GM12891 (cell line): ENCODE measurements around the gene GPATCH8.
A peak's percentile ranks its signal among the peaks of the same experiment; 100 is the strongest.

Experiments
- DNase-seq: peaks from one replicate; pipeline ENCODE4 v3.0.0; 2011; ENCODE audit warnings: low spot score; ENCODE audit not compliant: insufficient read length
- FAIRE-seq: peaks from 2 replicates; lab custom pipeline; 2011; peaks lifted over from hg19 to GRCh38; lab: Jason Lieb, UNC
- PAX5 ChIP-seq: IDR thresholded peaks from 2 replicates; pipeline ENCODE4 v1.6.1; 2011; ENCODE audit warnings: low read length, moderate library complexity, mild to moderate bottlenecking; ENCODE audit not compliant: insufficient read depth, severe bottlenecking
- POLR2A ChIP-seq: IDR thresholded peaks from 2 replicates; pipeline ENCODE4 v1.6.1; 2011; ENCODE audit warnings: low read depth, low read length, control low read depth
- POLR2AphosphoS5 ChIP-seq: IDR thresholded peaks from 2 replicates; pipeline ENCODE4 v1.6.1; 2011; ENCODE audit warnings: low read depth, low read length, control low read depth
- POU2F2 ChIP-seq: IDR thresholded peaks from 2 replicates; pipeline ENCODE4 v1.6.1; 2011; ENCODE audit warnings: low read depth, mild to moderate bottlenecking, control low read depth, low read length, moderate library complexity
- SPI1 ChIP-seq: IDR thresholded peaks from 2 replicates; pipeline ENCODE4 v1.6.1; 2011; ENCODE audit warnings: low read depth, low read length, control low read depth
- TAF1 ChIP-seq: IDR thresholded peaks from 2 replicates; pipeline ENCODE4 v1.6.1; 2011; ENCODE audit warnings: low read depth, low read length, control low read depth

The GPATCH8 gene

DNA sequence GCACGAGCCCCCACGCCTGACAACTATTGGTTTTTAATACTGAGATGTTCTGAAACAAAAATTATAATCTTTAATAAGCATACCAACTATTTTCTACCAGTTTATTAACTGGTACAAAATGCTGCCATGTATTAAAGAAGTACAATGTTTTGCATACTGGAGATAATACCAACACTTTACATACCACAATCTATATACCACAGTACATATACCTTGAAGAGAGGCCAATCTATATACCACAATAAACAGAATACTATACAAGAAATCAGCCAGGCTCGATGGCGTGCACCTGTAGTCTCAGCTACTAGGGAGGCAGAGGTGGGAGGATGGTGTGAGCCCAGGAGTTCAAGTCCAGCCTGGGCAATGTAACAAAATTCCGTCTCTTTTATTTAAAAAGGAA is 9.9 kb downstream of the GPATCH8 start:
- DNase-seq (no peak), FAIRE-seq (no peak)
- no peak for TF ChIP-seq TAF1
- TF ChIP-seq SPI1 = no peak
- TF ChIP-seq POLR2AphosphoS5 = no peak
- no peak for TF ChIP-seq PAX5
- TF ChIP-seq POU2F2 = no peak
- TF ChIP-seq POLR2A = no peak

DNA sequence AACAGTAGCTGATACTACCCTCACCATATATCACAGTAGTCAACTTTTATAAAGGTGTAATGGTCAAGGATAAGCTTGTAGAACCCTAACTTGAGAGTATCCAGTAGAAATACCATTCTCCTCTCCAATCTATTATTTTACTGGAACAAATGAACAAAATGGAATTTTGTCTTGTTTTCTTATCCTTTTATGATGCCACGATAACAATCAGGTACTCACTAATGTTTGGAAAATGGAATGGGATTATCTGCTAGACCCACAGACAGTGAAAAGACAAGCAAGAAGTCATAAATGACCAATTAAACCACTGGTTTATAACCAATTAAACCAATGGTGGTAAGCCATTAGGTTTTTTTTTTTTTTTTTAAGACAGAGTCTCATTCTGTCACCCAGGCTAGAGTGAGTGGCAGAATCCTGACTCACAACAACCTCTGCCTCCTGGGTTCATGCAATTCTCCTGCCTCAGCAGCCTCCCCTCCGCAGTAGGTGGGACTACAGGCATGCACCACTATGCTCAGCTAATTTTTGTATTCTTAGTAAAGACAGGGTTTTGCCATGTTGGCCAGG is 10.4 kb downstream of the GPATCH8 start:
- TF ChIP-seq POU2F2 (no peak), SPI1 (no peak), PAX5 (no peak), TAF1 (no peak), POLR2A (no peak), POLR2AphosphoS5 (no peak)
- DNase-seq (no peak), FAIRE-seq (no peak)

DNA sequence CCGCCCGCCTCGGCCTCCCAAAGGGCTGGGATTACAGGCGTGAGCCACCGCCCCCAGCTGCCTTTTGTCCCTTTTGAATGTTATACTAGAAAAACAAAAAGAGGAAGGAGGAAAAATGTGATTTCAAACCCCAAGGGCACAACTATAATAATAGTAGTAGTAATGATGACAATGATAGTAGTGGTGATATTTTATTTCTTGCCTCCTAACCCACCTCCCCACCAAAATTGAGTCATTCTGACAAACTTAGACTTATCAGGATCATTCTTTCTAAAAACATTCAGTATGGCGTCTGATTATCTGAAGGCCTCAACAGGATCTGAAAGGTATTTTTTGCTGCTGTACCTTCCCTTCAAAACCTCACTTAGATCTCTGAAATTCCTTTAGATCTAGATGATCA is 13.6 kb downstream of the GPATCH8 start:
- TF ChIP-seq TAF1 = no peak
- TF ChIP-seq SPI1 = no peak
- TF ChIP-seq POU2F2 = no peak
- no peak for TF ChIP-seq POLR2A
- TF ChIP-seq POLR2AphosphoS5 = no peak
- no peak for TF ChIP-seq PAX5
- FAIRE-seq = no peak
- no peak for DNase-seq

DNA sequence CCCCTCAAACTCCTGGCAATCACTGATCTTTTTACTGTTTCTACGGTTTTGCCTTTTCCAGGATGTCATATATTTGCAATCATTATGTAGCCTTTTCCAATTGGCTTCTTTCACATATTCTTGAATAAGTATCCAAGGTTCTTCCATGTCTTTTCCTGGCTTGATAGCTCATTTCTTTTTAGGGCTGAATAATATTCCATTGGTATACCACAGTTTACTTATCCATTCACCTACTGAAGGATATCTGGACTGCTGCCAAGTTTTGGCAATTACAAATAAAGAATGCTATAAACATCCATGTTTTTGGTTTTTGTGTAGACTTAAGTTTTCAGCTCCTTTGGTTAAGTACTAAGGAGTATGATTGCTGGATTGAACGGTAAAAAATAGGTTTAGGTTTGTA is 16.0 kb downstream of the GPATCH8 start:
- TF ChIP-seq POU2F2 = no peak
- TF ChIP-seq POLR2AphosphoS5 = no peak
- TF ChIP-seq POLR2A = no peak
- TF ChIP-seq TAF1 = no peak
- no peak for TF ChIP-seq PAX5
- TF ChIP-seq SPI1 = no peak
- no peak for DNase-seq
- no peak for FAIRE-seq

DNA sequence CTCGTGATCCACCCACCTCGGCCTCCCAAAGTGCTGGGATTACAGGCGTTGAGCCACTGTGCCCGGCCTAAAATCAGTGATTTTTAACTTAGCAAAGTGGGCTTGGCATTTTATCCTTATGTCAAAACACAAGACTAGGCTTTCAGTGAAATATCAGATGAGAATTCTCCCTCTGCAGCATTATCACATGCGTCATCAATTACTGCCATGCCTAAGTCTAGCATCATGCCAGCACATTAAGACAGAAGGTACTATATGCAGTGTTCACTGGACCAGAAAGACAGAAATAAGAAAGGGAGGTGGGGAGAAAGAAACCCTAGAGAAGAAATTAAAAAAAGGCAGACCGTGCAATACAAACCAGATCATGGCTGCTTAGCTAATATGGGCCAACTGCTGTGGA is 29.8 kb downstream of the GPATCH8 start:
- DNase-seq (no peak), FAIRE-seq (no peak)
- TF ChIP-seq PAX5 (no peak), POLR2AphosphoS5 (no peak), SPI1 (no peak), TAF1 (no peak), POLR2A (no peak), POU2F2 (no peak)

DNA sequence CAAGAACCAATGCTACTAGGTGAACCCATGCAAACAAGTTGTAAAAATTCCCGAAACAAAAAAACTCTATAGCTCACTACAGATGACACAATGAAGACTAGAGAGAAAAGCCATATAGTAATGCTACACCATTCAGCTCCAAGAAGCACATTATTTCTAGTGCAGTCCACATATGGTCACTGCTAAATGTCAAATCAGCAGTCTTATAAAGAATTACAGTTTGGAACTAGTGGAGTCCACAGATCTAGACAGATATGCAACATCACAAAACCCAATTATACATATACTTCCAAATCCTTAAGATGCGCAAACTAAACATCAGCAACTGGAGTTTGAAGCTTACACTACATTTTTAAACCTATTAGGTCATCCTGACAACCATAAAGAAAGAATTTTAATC is 33.5 kb downstream of the GPATCH8 start:
- no peak for DNase-seq
- no peak for TF ChIP-seq POU2F2
- no peak for TF ChIP-seq POLR2A
- FAIRE-seq = no peak

DNA sequence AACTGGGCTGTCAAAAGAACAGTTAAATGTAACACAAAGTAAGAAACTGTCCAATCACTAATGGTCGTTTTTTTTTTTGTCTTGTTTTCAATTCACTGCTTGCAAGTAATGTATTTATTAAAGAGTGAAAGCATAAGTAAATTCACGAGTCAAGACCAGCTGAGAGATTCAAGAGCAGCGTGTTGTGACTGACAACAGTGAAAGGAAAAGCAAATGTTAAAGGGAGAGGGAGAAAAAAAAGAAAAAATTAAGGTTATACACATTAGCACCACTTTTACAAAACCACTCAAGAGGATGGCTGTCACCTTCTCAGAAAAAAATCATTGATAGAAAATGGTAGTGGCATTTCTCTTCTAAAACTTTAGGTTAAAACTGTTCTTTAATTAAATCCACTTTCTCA is 36.1 kb downstream of the GPATCH8 start:
- no peak for TF ChIP-seq POLR2A
- no peak for TF ChIP-seq POU2F2
- no peak for TF ChIP-seq PAX5
- no peak for TF ChIP-seq SPI1
- no peak for TF ChIP-seq POLR2AphosphoS5
- TF ChIP-seq TAF1 = no peak
- FAIRE-seq = no peak

DNA sequence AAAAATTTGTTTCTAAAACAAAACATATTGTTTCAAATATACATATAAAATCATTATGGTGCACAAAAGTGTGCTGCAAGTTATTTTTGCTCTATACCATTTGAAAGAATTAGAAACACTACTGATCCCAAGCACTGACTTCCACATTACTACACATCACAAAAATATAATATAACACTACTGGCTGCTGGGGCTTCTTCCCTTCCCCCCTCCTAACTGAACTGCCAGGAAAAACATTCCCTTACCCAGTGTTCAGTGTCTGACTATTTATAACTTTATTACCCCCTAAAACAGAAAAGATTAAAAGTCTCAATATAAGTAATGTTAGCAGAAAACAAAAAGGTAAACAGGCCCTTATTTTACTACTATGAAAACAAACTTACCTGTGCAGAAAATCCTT is 36.9 kb downstream of the GPATCH8 start:
- TF ChIP-seq POLR2AphosphoS5 = no peak
- TF ChIP-seq POLR2A = no peak
- TF ChIP-seq TAF1 = no peak
- TF ChIP-seq POU2F2 = no peak
- no peak for TF ChIP-seq SPI1
- no peak for TF ChIP-seq PAX5
- no peak for FAIRE-seq
- DNase-seq = no peak

More for the DNA sequence above, 36.1 kb downstream of the GPATCH8 start:
- DNase-seq = no peak

DNA sequence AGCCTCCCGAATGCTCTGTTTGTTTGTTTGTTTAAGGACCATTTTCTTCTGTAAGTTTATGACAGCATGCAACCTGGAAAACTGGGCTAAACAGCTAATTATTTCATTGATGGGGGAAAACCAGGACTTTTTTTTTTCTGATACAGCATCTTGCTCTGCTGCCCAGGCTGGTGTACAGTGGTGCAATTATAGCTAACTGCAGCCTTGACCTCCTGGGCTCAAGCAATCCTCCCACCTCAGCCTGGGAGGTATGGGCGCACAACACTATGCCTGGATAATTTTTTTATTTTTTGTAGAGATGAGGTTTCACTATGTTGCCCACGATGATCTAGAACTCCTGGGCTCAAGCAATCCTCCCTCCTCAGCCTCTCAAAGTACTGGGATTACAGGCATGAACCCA is 37.3 kb downstream of the GPATCH8 start:
- TF ChIP-seq POU2F2 (no peak), SPI1 (no peak), PAX5 (no peak), TAF1 (no peak), POLR2A (no peak), POLR2AphosphoS5 (no peak)
- no peak for FAIRE-seq
- DNase-seq = no peak

DNA sequence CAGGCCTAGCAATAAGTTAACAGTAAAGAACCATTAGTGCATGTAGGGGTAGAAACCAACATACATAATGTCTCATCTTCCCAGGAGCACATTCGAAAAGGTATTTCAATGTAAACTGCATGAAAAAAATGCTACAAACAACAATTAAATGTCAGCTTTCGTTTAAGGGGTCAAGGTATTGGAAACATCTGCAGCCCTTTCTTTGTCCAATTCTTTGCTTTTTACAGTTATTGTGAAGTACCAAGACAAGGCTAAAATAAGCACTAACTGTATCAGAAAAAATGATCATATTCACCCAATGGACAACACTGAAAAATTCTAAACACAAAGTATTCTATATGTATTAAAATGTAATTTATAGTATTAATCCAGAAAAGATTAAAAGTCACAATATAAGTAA is 37.9 kb downstream of the GPATCH8 start:
- FAIRE-seq (peak; percentile 69), DNase-seq (no peak)
- no peak for TF ChIP-seq PAX5
- no peak for TF ChIP-seq TAF1
- TF ChIP-seq POLR2AphosphoS5 = no peak
- TF ChIP-seq SPI1 = no peak
- no peak for TF ChIP-seq POLR2A
- TF ChIP-seq POU2F2 = no peak
